Epidermal melanocyte (primary cell): ENCODE results near the gene FRMD5.
A peak's percentile ranks its signal among the peaks of the same experiment; 100 is the strongest.
"Not testable (repeated sequence)": the region's sequence is repeated elsewhere in the genome, so short reads cannot be mapped to it uniquely, and the experiment has no call there.

Experiments used
- DNase-seq: peaks from one replicate; pipeline ENCODE4 v3.0.0; 2011; ENCODE audit warnings: low spot score; ENCODE audit not compliant: insufficient read length

The FRMD5 gene

GRCh38 chr15:44033894-44034293 is 161.2 kb downstream of the FRMD5 start:
- no peak for DNase-seq

DNA sequence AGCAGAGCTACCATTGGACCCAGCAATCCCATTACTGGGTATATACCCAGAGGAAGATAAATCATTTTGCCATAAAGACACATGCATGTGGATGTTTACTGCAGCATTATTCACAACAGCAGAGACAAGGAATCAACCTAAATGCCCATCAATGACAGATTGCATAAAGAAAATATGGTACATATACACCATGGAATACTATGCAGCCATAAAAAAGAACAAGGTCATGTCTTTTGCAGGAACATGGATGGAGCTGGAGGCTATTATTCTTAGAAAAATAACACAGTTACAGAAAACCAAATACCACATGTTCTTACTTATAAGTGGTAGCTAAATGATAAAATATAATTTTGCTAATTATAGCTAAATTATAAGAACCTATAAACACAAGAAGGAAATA is 162.3 kb downstream of the FRMD5 start:
- not testable (repeated sequence) for DNase-seq

DNA sequence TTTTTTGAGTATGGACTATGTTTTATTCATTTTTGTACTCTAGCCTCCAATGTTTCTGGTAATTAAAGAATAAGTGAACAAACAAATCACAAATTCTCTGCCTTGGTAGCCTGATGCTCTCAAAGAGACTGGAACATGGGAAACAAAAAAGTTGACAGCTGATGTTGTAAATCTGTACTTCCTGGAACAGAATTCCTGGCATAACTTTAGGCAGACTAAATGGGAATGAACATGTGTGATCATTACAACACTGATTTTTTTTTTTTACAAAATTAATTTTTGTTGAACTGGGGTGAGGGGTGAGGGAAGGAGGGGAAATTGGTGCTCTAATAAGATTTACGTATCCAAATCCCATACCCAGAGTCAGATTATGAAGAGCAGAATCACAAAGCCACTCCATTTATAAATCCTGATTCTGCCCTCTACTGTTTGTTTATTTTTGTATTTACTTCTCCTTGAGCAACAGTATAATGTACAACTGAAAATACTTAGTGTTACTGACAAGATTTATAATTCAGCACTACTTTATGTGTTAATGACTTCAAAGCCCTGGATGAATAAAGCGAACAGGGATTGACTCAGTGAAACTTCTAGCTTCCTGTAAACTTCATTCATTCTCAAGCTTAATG is 165.0 kb downstream of the FRMD5 start:
- peak; percentile 30 for DNase-seq

- DNase-seq = no peak
These were observed 166.1 kb downstream of the FRMD5 start for GRCh38 chr15:44029003-44029402.

- no peak for DNase-seq
These were observed 166.7 kb downstream of the FRMD5 start for GRCh38 chr15:44028349-44028748.

- DNase-seq = no peak
These were observed 170.9 kb downstream of the FRMD5 start for GRCh38 chr15:44024155-44024554.

GRCh38 chr15:44023176-44023575 is 171.9 kb downstream of the FRMD5 start:
- DNase-seq = no peak

DNA sequence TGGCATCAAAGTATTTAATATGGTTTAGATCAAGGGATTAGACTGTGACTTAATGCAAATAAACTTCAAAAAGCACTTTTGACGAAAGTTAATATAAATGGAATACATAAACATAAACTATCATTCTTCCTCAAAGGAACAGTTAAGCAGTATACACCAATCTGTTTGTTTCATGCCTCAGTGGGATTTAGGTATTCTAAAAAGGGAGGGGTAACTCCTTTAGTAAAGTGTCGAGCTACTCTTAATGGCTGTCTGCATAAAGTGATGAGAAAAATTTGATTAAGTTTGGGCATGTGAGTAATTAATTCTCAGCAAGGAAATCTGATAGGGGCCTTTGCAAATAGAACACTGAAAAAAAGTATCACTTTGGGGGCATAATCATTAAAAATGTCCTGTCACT is 176.9 kb downstream of the FRMD5 start:
- no peak for DNase-seq

GRCh38 chr15:44015545-44016305 is 179.3 kb downstream of the FRMD5 start:
- no peak for DNase-seq

- no peak for DNase-seq
These were observed 183.7 kb downstream of the FRMD5 start for GRCh38 chr15:44011238-44011854.

GRCh38 chr15:44010089-44010488 is 185.0 kb downstream of the FRMD5 start:
- no peak for DNase-seq

DNA sequence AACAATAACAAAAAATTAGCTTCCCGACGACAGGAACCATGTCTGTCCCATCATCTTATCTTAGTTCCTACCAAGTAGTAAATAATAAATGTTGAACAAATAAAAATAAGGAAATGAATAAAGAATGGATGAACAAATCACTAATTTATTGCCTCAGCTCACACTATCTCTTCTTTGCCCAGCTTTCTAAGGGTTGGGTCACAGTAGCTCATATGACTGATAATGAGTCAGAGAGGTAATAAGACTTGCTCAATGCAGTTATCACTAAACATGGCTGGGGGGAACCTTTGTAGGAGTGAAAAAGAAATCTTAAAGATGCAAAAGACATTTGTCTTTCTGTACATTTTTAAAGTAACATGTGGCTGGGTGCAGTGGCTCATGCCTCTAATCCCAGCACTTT is 186.0 kb downstream of the FRMD5 start:
- DNase-seq = no peak

GRCh38 chr15:44000248-44000647 is 194.8 kb downstream of the FRMD5 start:
- DNase-seq = not testable (repeated sequence)

- no peak for DNase-seq
These were observed 196.5 kb downstream of the FRMD5 start for GRCh38 chr15:43998607-43999006.

GRCh38 chr15:43991206-43991605 is 203.9 kb downstream of the FRMD5 start:
- no peak for DNase-seq

DNA sequence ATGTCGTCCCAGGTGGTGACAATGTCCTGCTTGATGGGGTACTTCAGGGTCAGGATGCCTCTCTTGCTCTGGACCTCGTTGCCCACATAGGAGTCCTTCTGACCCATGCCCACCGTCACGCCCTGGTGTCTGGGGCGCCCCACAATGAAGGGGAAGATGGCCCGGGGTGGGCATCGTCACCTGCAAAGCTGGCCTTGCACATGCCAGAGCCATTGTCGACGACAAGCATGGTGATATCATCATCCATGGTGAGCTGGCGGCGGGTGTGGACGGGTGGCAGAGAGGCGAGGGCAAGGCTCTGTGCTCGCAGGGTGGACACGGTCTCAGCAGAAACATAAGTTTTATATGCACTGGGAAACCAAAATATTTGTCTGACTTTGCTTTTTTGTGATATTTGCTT is 205.1 kb downstream of the FRMD5 start:
- DNase-seq = no peak

DNA sequence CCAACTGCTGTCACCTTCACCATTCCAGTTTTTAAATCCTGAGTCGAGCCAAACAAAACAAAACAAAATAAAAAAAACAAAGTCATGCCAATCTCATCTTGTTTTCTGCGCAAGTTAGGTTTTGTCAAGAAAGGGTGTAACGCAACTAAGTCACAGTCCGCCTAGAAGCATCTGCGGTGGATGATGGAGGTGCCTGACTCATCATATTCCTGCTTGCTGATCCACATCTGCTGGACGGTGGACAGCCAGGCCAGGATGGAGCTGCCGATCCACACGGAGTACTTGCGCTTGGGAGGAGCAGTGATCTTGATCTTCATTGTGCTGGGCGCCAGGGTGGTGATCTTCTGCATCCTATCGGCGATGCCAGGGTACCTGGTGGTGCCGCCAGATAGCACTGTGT is 206.2 kb downstream of the FRMD5 start:
- DNase-seq = no peak

GRCh38 chr15:43987924-43988323 is 207.1 kb downstream of the FRMD5 start:
- no peak for DNase-seq

GRCh38 chr15:43985976-43986680 is 208.9 kb downstream of the FRMD5 start:
- DNase-seq = no peak

DNA sequence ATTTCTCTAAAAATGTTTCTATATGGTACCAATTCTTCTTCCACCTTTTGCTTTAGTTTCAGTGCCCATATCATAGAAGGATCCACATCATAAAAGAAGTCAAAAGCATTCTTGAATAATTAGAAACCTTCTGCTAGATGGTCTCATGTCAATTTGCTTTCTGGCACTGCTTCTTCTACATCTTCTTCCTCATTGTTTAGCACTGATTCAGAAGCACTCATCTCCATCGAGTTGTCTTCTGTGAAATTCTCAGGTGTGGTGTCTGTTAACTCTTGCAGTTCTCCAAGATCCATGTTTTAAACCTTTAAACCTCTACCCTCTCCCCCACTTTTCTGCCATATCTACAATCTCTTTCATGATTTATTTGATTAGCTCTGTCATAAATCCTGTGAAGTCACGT is 213.5 kb downstream of the FRMD5 start:
- no peak for DNase-seq

- DNase-seq = no peak
These were observed 217.8 kb downstream of the FRMD5 start for GRCh38 chr15:43977072-43977884.
